ENCODE data around the gene PTPRR. TPM values are rescaled to one million over a fixed set of nuclear protein-coding genes. Genes with fewer than 3 reads are reported as not detected.

Gene PTPRR
- total RNA-seq, 4 donors from 2014 or later = 1.3 to 1.5 TPM; not detected in 2

DNA sequence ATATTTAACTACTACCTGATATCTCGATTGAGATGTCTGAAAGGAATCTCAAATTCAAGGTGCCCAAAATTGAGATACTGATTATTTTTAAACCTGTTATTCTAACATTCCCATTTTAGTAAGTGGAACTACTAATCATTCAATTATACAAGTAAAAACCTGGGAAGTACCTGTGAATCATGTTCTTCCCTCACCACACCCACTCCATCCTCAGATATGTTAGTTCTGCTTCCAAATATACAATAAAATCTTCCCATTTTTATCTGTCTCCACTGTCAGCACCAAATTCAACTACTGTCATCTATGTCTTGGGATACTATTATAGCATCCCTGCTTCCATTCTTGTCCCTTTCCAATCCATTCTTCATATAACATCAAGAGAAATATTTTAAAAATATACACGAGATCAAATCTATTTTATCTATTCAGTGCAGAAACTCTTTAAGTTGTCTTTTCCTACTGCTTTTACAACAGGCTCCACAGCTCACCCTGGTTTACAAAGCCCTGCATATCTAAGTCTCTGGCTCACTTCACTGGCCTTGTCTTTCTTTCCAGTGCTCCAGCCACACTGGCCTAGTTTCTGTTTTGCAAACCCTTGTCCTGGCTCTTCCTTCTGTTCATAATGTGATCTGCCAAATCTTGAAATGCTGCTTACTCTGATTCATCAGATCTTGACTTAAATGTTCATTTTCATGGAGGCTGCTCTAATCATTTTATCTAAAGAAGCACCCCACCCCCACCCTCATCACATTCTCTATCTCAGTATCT, 122.3 kb downstream of the PTPRR start:
- TF ChIP-seq, protein P1, sequence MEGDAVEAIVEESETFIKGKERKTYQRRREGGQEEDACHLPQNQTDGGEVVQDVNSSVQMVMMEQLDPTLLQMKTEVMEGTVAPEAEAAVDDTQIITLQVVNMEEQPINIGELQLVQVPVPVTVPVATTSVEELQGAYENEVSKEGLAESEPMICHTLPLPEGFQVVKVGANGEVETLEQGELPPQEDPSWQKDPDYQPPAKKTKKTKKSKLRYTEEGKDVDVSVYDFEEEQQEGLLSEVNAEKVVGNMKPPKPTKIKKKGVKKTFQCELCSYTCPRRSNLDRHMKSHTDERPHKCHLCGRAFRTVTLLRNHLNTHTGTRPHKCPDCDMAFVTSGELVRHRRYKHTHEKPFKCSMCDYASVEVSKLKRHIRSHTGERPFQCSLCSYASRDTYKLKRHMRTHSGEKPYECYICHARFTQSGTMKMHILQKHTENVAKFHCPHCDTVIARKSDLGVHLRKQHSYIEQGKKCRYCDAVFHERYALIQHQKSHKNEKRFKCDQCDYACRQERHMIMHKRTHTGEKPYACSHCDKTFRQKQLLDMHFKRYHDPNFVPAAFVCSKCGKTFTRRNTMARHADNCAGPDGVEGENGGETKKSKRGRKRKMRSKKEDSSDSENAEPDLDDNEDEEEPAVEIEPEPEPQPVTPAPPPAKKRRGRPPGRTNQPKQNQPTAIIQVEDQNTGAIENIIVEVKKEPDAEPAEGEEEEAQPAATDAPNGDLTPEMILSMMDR (IDR thresholded peaks at IDR 0.05; ENCODE audit: low read depth) = no peak

GRCh38 chr12:70796989-70797388, 123.5 kb downstream of the PTPRR start:
- TF ChIP-seq, protein P1 (IDR thresholded peaks at IDR 0.05; ENCODE audit: low read depth) = no peak

DNA sequence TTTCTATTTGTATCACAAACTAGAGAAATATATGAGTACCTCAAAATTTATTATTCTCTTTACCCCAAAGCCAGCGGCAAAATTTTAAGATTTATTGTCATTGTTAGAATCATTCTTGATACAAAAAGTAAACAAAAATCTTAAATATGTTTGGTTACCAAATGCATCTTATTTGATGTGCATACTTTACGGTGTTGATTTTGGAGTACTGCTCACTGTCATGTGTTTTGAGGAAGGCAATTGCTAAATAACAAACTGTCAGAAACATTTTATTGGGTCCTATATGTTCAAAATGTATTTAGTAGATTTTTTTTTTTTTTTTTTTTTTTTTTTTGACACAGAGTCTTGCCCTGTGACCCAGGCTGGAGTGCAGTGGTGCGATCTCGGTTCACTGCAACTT, 124.9 kb downstream of the PTPRR start:
- TF ChIP-seq, protein P1 (IDR thresholded peaks at IDR 0.05; ENCODE audit: low read depth) = no peak

DNA sequence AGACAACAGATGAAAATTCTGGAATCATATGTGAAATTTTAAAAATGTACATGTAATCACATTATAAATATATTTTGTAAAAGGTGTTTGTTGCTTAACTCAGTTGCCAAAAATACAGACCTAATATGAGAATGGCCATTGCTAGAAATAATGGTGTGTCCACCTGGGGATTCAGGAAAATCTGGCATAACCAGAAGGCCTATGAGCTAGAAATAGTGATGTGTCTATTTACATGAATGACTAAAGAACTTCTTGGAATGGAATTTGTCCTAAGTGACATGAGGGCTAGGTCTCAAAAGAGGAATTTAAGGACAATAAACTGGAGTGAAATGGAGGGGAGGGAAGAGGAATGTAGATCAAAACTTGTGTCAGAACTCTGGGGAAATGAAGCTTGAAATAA, 126.4 kb downstream of the PTPRR start:
- TF ChIP-seq, protein P1 (IDR thresholded peaks at IDR 0.05; ENCODE audit: low read depth) = no peak

- TF ChIP-seq, protein P1 (IDR thresholded peaks at IDR 0.05; ENCODE audit: low read depth) = no peak
Observed at GRCh38 chr12:70788774-70789173, 131.8 kb downstream of the PTPRR start.

GRCh38 chr12:70787612-70788011, 132.9 kb downstream of the PTPRR start:
- TF ChIP-seq, protein P1 (IDR thresholded peaks at IDR 0.05; ENCODE audit: low read depth) = no peak

DNA sequence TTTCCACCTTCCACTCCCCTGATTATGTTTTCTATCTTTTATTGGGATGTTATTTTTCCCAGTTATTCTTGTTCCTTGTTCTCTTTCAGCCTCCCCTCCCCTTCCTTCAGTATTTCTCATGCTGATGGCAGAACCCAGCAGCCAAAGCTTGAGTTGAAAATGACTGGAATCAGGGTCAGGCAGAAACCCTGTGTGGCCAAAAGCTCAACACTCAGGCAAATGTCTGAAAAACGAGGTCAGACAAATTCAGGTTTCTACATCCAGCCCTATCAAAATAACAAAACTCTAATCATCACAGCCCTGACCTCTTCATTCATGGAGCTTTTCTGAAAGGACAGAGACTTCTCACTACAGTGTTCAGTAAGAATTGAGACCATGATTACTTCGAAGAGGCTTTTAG, 134.6 kb downstream of the PTPRR start:
- TF ChIP-seq, protein P1 (IDR thresholded peaks at IDR 0.05; ENCODE audit: low read depth) = no peak
